Mononuclear cell (primary cell): ENCODE data around the gene DNER. TPM values are rescaled to one million over a fixed set of nuclear protein-coding genes. Genes with fewer than 3 reads are reported as not detected.
"Not testable (repeated sequence)": the region's sequence is repeated elsewhere in the genome, so short reads cannot be mapped to it uniquely, and the experiment has no call there.

Source experiments
- H3K27me3 ChIP-seq: 2 replicates; pipeline ENCODE4 v1.6.0; 2011; ENCODE audit warnings: low read length, control low read depth; ENCODE audit not compliant: insufficient read depth
- H3K4me1 ChIP-seq: 2 replicates; pipeline ENCODE4 v1.5.1; 2011; ENCODE audit warnings: mild to moderate bottlenecking, low read length, control low read depth; ENCODE audit not compliant: insufficient read depth
- H3K4me3 ChIP-seq: 2 replicates; pipeline ENCODE4 v1.5.1; 2011; ENCODE audit warnings: mild to moderate bottlenecking, low read length, moderate library complexity
- H3K9me3 ChIP-seq: 2 replicates; pipeline ENCODE4 v1.5.1; 2011; ENCODE audit warnings: low read depth, mild to moderate bottlenecking, control low read depth, low read length
- total RNA-seq: library from RNA; depleted of rRNA; stranded (reverse); fragments of >200 nt; gene quantifications from one replicate; pipeline ENCODE4 v1.2.3, GENCODE V29; 2012

DNER gene
- total RNA-seq, 1 donor, result 0.21 TPM

DNA sequence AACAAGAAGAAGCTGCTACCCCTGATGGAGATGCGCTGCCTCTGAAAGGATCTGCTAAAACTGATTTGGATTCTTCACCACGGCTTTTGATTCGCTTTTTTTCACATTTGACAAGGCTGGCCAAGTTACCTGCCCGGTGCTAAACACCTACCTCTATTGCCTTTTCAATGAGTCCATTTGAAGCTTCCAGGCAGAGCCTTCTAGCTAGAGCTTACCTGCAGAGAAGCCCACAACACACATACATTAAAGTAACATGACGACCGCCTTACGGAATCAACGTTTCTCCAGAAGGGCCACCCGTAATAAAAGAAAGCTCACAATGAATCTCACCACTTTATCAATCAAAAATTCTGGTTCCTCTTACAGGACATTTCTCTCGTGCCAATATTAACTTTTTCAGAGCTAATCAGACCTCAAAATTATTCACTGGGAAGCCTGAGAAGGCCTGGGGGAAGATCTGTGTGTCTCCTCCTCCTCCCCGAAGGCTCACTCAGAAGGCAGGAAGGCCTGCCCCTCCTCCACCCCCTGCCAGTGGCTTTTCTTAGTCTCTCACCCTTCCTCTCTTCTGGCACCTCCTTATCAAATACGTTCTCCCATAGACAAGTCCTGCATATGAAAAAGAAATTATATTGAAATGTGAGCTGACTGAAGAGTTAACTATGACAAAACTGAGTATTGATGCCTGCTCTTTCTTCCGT, 171.0 kb downstream of the DNER start:
- no peak overlapping the region for H3K4me3 ChIP-seq
- H3K4me1 ChIP-seq, result no peaks in the 10 kb centered on the region
- no peaks in the 10 kb centered on the region for H3K9me3 ChIP-seq
- no peaks in the 10 kb centered on the region for H3K27me3 ChIP-seq

DNA sequence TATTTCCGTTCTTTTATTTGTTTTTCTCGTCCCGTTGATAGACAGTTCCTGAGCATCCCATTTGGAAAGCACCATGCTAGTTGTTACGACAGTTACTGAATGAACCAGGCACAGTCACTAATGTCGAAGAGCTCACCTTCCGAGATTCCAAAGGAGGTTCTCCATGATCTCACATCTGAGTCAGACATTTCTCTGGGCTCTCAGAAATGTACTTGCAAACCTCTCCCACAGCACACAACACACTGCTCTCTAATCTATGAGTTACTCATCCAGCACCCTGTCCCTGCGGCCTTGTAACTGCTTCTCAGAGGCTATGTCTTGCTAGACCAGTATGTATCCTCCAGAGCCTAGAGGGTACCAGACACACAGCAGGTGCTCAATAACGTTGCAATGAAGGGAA, 174.7 kb downstream of the DNER start:
- Histone ChIP-seq H3K4me1 (no peaks in the 10 kb centered on the region), H3K4me3 (no peak overlapping the region), H3K27me3 (no peaks in the 10 kb centered on the region), H3K9me3 (no peaks in the 10 kb centered on the region)

DNA sequence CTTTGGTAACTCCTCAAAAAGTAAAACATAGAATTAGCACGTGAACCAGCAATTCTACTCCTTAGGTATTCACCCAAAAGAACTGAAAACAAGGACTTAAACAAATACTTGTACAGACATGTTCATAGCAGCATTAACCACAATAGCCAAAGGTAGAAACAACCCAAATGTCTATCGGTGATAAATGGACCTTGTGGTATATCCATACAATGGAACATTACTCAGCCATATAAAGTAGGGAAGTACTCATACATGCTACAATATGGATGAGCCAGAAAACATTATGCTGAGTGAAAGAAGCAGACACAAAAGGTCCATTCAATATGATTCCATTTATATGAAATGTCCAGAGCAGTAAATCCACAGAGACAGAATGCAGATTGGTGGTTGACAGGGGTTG, 182.8 kb downstream of the DNER start:
- no peaks in the 10 kb centered on the region for H3K4me1 ChIP-seq
- H3K4me3 ChIP-seq, result no peak overlapping the region
- no peaks in the 10 kb centered on the region for H3K27me3 ChIP-seq
- no peaks in the 10 kb centered on the region for H3K9me3 ChIP-seq

GRCh38 chr2:229530434-229530833, 183.9 kb downstream of the DNER start:
- H3K27me3 ChIP-seq, result no peaks in the 10 kb centered on the region
- no peaks in the 10 kb centered on the region for H3K9me3 ChIP-seq

GRCh38 chr2:229528846-229529245, 185.5 kb downstream of the DNER start:
- no peaks in the 10 kb centered on the region for H3K27me3 ChIP-seq
- H3K4me3 ChIP-seq, result no peak overlapping the region
- H3K9me3 ChIP-seq, result no peaks in the 10 kb centered on the region
- no peaks in the 10 kb centered on the region for H3K4me1 ChIP-seq

More at GRCh38 chr2:229530434-229530833, 183.9 kb downstream of the DNER start:
- H3K4me3 ChIP-seq, result no peak overlapping the region
- H3K4me1 ChIP-seq, result no peaks in the 10 kb centered on the region

GRCh38 chr2:229526951-229527350, 187.4 kb downstream of the DNER start:
- no peak overlapping the region for H3K4me3 ChIP-seq
- H3K27me3 ChIP-seq, result no peaks in the 10 kb centered on the region
- no peaks in the 10 kb centered on the region for H3K4me1 ChIP-seq
- H3K9me3 ChIP-seq, result no peaks in the 10 kb centered on the region

DNA sequence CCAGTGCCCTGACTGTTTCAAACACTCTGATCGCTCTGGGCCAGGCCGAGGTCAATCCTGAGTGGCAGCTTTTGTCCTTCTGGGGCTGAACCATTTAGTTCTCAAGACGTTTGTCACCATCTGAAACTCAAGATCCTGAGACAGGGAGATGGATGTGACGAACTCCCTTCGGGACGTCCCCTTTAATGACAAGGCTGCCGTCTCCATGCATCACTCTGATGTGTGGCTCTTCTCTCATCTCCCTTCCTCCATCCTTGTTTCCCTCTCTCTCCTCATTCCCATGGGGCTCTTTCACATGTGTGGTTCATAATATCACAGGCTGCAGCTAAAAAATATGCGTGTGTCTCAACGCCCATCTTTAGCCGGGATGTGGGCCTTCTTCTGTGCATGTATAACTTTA, 189.6 kb downstream of the DNER start:
- H3K4me3 ChIP-seq, result no peak overlapping the region
- no peaks in the 10 kb centered on the region for H3K9me3 ChIP-seq
- no peaks in the 10 kb centered on the region for H3K4me1 ChIP-seq
- no peaks in the 10 kb centered on the region for H3K27me3 ChIP-seq

GRCh38 chr2:229523663-229524062, 190.7 kb downstream of the DNER start:
- no peaks in the 10 kb centered on the region for H3K9me3 ChIP-seq
- H3K4me1 ChIP-seq, result no peaks in the 10 kb centered on the region

DNA sequence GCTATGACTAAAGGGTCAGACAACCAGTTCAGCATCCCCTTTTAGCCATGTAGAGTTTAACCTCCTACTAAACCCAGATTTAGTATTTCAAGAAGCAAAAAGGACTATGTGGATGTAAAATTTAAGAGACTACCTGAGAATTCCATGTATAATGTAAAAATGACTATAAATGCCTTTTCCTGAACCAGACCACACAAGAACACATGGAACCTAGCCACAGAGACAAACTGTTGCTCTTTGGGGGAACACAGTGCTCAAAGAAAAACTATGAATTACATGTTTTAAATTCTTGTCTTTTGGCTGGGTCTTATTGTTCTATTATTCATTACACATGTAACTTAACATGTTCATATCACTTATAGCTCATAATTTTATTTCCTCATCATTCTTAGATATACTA, 192.8 kb downstream of the DNER start:
- Histone ChIP-seq H3K27me3 (no peaks in the 10 kb centered on the region), H3K4me3 (no peak overlapping the region), H3K9me3 (no peaks in the 10 kb centered on the region), H3K4me1 (no peaks in the 10 kb centered on the region)

More at GRCh38 chr2:229523663-229524062, 190.7 kb downstream of the DNER start:
- Histone ChIP-seq H3K4me3 (no peak overlapping the region), H3K27me3 (no peaks in the 10 kb centered on the region)

- H3K4me3 ChIP-seq, result no peak overlapping the region
- no peaks in the 10 kb centered on the region for H3K4me1 ChIP-seq
- no peaks in the 10 kb centered on the region for H3K27me3 ChIP-seq
- no peaks in the 10 kb centered on the region for H3K9me3 ChIP-seq
Observed at GRCh38 chr2:229520691-229521096, 193.7 kb downstream of the DNER start.

- no peaks in the 10 kb centered on the region for H3K27me3 ChIP-seq
- no peaks in the 10 kb centered on the region for H3K4me1 ChIP-seq
- H3K4me3 ChIP-seq, result no peak overlapping the region
- no peaks in the 10 kb centered on the region for H3K9me3 ChIP-seq
Observed at GRCh38 chr2:229519655-229520430, 194.5 kb downstream of the DNER start.

DNA sequence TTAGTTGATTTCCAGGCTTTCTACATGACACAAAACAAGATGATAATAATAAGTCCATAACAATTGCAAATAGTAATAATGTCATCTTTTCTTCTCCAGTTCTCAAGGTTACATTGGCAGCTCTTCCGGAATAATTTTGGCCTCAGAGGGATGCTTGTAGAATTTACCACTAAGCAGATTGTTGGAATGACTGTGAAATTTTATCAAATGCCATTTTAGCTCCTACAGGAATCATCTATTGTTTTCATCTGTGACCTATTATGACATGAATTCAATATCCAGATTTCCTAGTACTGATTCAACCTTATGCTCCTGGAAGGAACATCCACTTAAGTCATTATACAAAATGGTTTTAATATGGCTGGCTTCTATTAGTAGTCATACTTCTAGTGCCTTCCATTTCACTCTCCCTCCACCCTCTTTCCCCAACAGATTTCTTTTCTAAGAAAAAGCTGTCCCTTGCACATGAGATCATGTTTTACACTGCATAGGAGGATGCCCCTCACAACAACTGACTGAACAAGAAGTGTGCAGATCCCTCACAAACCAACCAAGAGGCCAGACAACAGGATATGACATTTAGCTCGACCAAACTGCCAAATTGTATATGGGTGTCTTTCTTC, 200.0 kb downstream of the DNER start:
- H3K27me3 ChIP-seq, result no peaks in the 10 kb centered on the region
- H3K4me1 ChIP-seq, result no peaks in the 10 kb centered on the region
- no peak overlapping the region for H3K4me3 ChIP-seq
- H3K9me3 ChIP-seq, result no peaks in the 10 kb centered on the region

GRCh38 chr2:229511524-229511923, 202.8 kb downstream of the DNER start:
- Histone ChIP-seq H3K4me1 (no peaks in the 10 kb centered on the region), H3K4me3 (no peak overlapping the region), H3K27me3 (no peaks in the 10 kb centered on the region), H3K9me3 (no peaks in the 10 kb centered on the region)

- H3K4me1 ChIP-seq, H3K27me3 ChIP-seq, H3K9me3 ChIP-seq, H3K4me3 ChIP-seq: not testable (repeated sequence)
Observed at GRCh38 chr2:229506699-229507098, 207.7 kb downstream of the DNER start.

DNA sequence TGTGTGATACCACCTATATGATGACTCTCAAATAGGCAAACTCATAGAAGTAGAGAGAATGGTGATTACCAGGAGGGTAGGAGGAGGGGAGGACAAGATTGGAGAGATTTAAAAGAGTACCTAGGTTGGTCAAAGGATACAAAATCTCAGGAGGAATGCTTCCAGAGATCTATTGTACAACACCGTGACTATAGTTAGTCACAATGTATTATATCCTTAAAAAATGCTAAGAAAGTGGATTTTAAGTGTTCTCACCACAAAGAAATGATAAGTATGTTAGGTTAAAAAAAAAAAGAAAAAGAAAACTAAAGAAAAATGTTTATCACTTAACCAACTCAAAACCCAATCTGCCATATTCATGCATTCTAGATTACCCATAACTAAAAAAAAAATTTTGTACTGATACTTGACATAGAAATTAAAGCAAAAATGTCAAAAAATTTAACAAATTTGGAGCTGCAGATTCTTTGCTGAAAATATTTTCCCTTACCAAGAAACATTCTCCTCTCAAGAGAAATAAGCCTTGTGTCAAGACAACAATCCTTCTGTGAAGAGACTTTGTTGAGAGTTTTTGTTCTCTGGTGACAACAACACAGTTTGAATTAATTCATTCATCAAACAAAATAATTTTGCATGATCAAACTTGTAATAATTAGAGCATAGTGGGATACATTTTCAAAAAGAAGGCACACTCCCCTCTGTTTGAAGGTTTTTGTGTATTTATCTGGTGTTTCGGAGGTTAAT, 213.1 kb downstream of the DNER start:
- H3K4me1 ChIP-seq, result no peaks in the 10 kb centered on the region
- no peaks in the 10 kb centered on the region for H3K27me3 ChIP-seq
- no peak overlapping the region for H3K4me3 ChIP-seq
- peaks cover 7% of the 10 kb centered on the region for H3K9me3 ChIP-seq
